GM18498 (cell line): Measurements from ENCODE around the gene ZBTB5.
"Not testable (repeated sequence)": the region's sequence is repeated elsewhere in the genome, so short reads cannot be mapped to it uniquely, and the experiment has no call there.

Experiments
- ATAC-seq: cut with Tn5 transposase; IDR thresholded peaks from one replicate; pipeline ENCODE4 v1.9.1; 2021; ENCODE audit warnings: mild to moderate bottlenecking, moderate library complexity; ENCODE audit not compliant: unreplicated experiment

Gene ZBTB5

GRCh38 chr9:37452611-37453010 is 12.6 kb downstream of the ZBTB5 start:
- no peak for ATAC-seq

- ATAC-seq, result no peak
Measured at GRCh38 chr9:37451628-37452027, 13.6 kb downstream of the ZBTB5 start.

- no peak for ATAC-seq
Measured at GRCh38 chr9:37449862-37450632, 15.2 kb downstream of the ZBTB5 start.

GRCh38 chr9:37447111-37447510 is 18.1 kb downstream of the ZBTB5 start:
- no peak for ATAC-seq

- ATAC-seq, result no peak
Measured at GRCh38 chr9:37446401-37446800, 18.8 kb downstream of the ZBTB5 start.

GRCh38 chr9:37445832-37446231 is 19.4 kb downstream of the ZBTB5 start:
- ATAC-seq, result no peak

- ATAC-seq, result no peak
Measured at GRCh38 chr9:37444890-37445289, 20.4 kb downstream of the ZBTB5 start.

- ATAC-seq, result no peak
Measured at GRCh38 chr9:37443566-37443965, 21.7 kb downstream of the ZBTB5 start.

- ATAC-seq, result no peak
Measured at GRCh38 chr9:37442556-37442955, 22.7 kb downstream of the ZBTB5 start.

- ATAC-seq, result no peak
Measured at GRCh38 chr9:37441776-37442370, 23.4 kb downstream of the ZBTB5 start.

- ATAC-seq, result no peak
Measured at GRCh38 chr9:37438359-37438758, 26.9 kb downstream of the ZBTB5 start.

- no peak for ATAC-seq
Measured at GRCh38 chr9:37437621-37438020, 27.6 kb downstream of the ZBTB5 start.

GRCh38 chr9:37437010-37437409 is 28.2 kb downstream of the ZBTB5 start:
- ATAC-seq, result no peak

- no peak for ATAC-seq
Measured at GRCh38 chr9:37436540-37436939, 28.7 kb downstream of the ZBTB5 start.

- no peak for ATAC-seq
Measured at GRCh38 chr9:37433867-37434371, 31.3 kb downstream of the ZBTB5 start.

- ATAC-seq, result no peak
Measured at GRCh38 chr9:37432020-37432419, 33.2 kb downstream of the ZBTB5 start.

GRCh38 chr9:37430841-37431597 is 34.2 kb downstream of the ZBTB5 start:
- ATAC-seq, result no peak

GRCh38 chr9:37429441-37430285 is 35.6 kb downstream of the ZBTB5 start:
- no peak for ATAC-seq

GRCh38 chr9:37428345-37428744 is 36.9 kb downstream of the ZBTB5 start:
- no peak for ATAC-seq

GRCh38 chr9:37426846-37427245 is 38.4 kb downstream of the ZBTB5 start:
- ATAC-seq, result no peak

GRCh38 chr9:37426431-37426830 is 38.8 kb downstream of the ZBTB5 start:
- not testable (repeated sequence) for ATAC-seq
